NB4 (cell line): Measurements from ENCODE around the gene DGLUCY.

Experiments
- CTCF ChIP-seq: IDR thresholded peaks from one replicate; pipeline ENCODE4 v1.5.1; 2012; ENCODE audit warnings: low read depth, low read length
- MAX ChIP-seq: IDR thresholded peaks from 2 replicates; pipeline ENCODE4 v1.6.1; 2011; ENCODE audit warnings: low read depth, low read length

DNA sequence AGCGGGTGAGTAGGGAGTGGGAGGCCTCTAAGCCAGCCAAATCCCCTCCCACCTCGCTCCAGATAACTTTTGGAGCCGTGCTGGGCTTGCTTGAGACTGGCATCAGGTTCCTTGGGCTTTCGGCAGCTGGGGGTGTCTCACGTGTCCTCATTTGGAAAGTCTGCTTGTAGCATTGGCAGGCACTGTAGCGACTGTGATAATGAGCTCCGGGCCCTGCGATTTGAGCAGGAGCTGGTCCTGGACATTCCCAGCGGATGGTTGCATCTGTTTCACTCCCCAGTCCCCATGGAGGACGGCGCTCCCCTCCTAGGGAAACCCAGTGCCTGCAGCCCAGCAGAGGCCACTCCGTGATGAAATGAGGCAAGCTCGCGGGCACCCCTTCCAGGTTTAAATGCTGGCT is 49.4 kb downstream of the DGLUCY start:
- no peak for TF ChIP-seq MAX
- no peak for TF ChIP-seq CTCF
